Endothelial cell of umbilical vein (primary cell): Measurements from ENCODE around the gene TACC3. TPM values are rescaled to one million over a fixed set of nuclear protein-coding genes. Genes with fewer than 3 reads are reported as not detected.

Experiments
- BruUV-seq: library from RNA; stranded (reverse); fragments of 400-500 nt; replicated peaks from 2 replicates; lab custom pipeline; 2021; lab: Mats Ljungman, UMichigan
- CTCF ChIA-PET: fragments of 300-600, 350-600 bp; sonication (Branson Sonifier 250); formaldehyde crosslinking; loops from one replicate; lab custom pipeline; 2021; ENCODE audit warnings: antibody characterized with exemption, inconsistent platforms; lab: Charles Lee
- POLR2A ChIA-PET: fragments of 300-600, 350-600 bp; sonication (Branson Sonifier 250); formaldehyde crosslinking; loops from one replicate; lab custom pipeline; 2021; ENCODE audit warnings: antibody characterized with exemption, inconsistent platforms; lab: Charles Lee
- DNase-seq: peaks from one replicate; pipeline ENCODE4 v3.0.0-alpha.2; 2011; ENCODE audit warnings: low read depth, low spot score
- FAIRE-seq: peaks from 2 replicates; lab custom pipeline; 2011; peaks lifted over from hg19 to GRCh38; lab: Jason Lieb, UNC
- H2AFZ ChIP-seq: 2 replicates; pipeline ENCODE4 v1.6.0; 2012; ENCODE audit warnings: low read depth, low read length, control low read depth, inconsistent platforms
- H3K27ac ChIP-seq: 2 replicates; pipeline ENCODE4 v1.5.1; 2011; ENCODE audit warnings: low read depth, mild to moderate bottlenecking, control low read depth, low read length, moderate library complexity; ENCODE audit not compliant: insufficient read depth
- H3K27me3 ChIP-seq, 2 experiments: 2 replicates each; pipeline versions ENCODE4 v1.6.0 to v1.6.1; 2011; ENCODE audit warnings: low read length in 2 of 2, mixed read lengths in 1 of 2; ENCODE audit not compliant: control insufficient read depth in 2 of 2, insufficient read depth in 2 of 2
- H3K36me3 ChIP-seq, 2 experiments: 2 replicates in 1 of 2; 3 replicates in 1 of 2; pipeline ENCODE4 v1.5.1; 2011; ENCODE audit warnings: low read length in 2 of 2, mild to moderate bottlenecking in 1 of 2, moderate library complexity in 1 of 2; ENCODE audit not compliant: control insufficient read depth in 2 of 2, insufficient read depth in 2 of 2; ENCODE audit errors: extremely low read depth in 1 of 2
- H3K4me1 ChIP-seq: 3 replicates; pipeline ENCODE4 v1.5.1; 2011; ENCODE audit warnings: mild to moderate bottlenecking, low read length; ENCODE audit not compliant: control insufficient read depth, insufficient read depth; ENCODE audit errors: extremely low read depth
- H3K4me2 ChIP-seq: 2 replicates; pipeline ENCODE4 v1.6.1; 2011; ENCODE audit warnings: low read length, control low read depth, mixed read lengths; ENCODE audit not compliant: insufficient read depth
- H3K4me3 ChIP-seq, 3 experiments: fragments of 200-600 bp in 1 of 3; sonication (generic), shearing (Covaris generic) in 1 of 3; replicated peaks in 1 of 3; 2 replicates each; pipeline ENCODE4 v1.5.1; 2011 to 2016; ENCODE audit warnings: control low read depth in 3 of 3, low read length in 3 of 3, mild to moderate bottlenecking in 2 of 3, inconsistent platforms in 1 of 3, low read depth in 1 of 3, moderate library complexity in 1 of 3; ENCODE audit not compliant: insufficient read depth in 1 of 3
- H3K79me2 ChIP-seq: 2 replicates; pipeline ENCODE4 v1.6.0; 2012; ENCODE audit warnings: low read length, inconsistent platforms; ENCODE audit not compliant: control insufficient read depth, insufficient read depth
- H3K9ac ChIP-seq: replicated peaks from 2 replicates; pipeline ENCODE3; 2011; ENCODE audit warnings: low read length, control low read depth; ENCODE audit not compliant: insufficient read depth; ENCODE audit errors: extremely low read depth
- H3K9me1 ChIP-seq: replicated peaks from 3 replicates; pipeline ENCODE4 v1.6.0; 2011; ENCODE audit warnings: mild to moderate bottlenecking, low read length; ENCODE audit not compliant: control insufficient read depth, insufficient read depth; ENCODE audit errors: extremely low read depth
- H3K9me3 ChIP-seq: replicated peaks from 2 replicates; pipeline ENCODE4 v1.5.1; 2012; ENCODE audit warnings: low read length, inconsistent platforms; ENCODE audit not compliant: control insufficient read depth, insufficient read depth
- H4K20me1 ChIP-seq: replicated peaks from 2 replicates; pipeline ENCODE3; 2011; ENCODE audit warnings: mild to moderate bottlenecking, low read length; ENCODE audit not compliant: control insufficient read depth, insufficient read depth; ENCODE audit errors: extremely low read depth
- EZH2 ChIP-seq: IDR thresholded peaks from 2 replicates; pipeline ENCODE4 v1.6.1; 2012; ENCODE audit warnings: borderline replicate concordance, low read depth, mild to moderate bottlenecking, moderate library complexity, low read length, inconsistent platforms; ENCODE audit not compliant: severe bottlenecking
- FOS ChIP-seq: IDR thresholded peaks from 2 replicates; pipeline ENCODE4 v1.6.1; 2011; ENCODE audit warnings: mild to moderate bottlenecking, low read length, moderate library complexity, borderline replicate concordance; ENCODE audit not compliant: insufficient read depth
- GATA2 ChIP-seq: IDR thresholded peaks from 2 replicates; pipeline ENCODE4 v1.7.0; 2011; ENCODE audit warnings: low read depth, mild to moderate bottlenecking, moderate library complexity, mixed read lengths, low read length; ENCODE audit not compliant: insufficient read length, insufficient read depth
- JUN ChIP-seq: IDR thresholded peaks from 2 replicates; pipeline ENCODE4 v1.6.1; 2011; ENCODE audit warnings: borderline replicate concordance, low read depth; ENCODE audit not compliant: insufficient read length, insufficient read depth
- MYC ChIP-seq: IDR thresholded peaks from one replicate; pipeline ENCODE4 v1.6.1; 2011; ENCODE audit warnings: mild to moderate bottlenecking, low read depth, low read length
- POLR2A ChIP-seq: IDR thresholded peaks from 2 replicates; pipeline ENCODE4 v1.6.1; 2012; ENCODE audit warnings: low read depth, mild to moderate bottlenecking, control low read depth, low read length
- POLR2AphosphoS5 ChIP-seq: IDR thresholded peaks from 2 replicates; pipeline ENCODE4 v1.6.1; 2012; ENCODE audit warnings: low read depth, mild to moderate bottlenecking, control low read depth, low read length, moderate library complexity; ENCODE audit not compliant: insufficient read depth
- dilution Hi-C: fragments of 300-500 bp; cut with MboI; formaldehyde crosslinking; loops from one replicate; pipeline ENCODE4 v1.15.0; 2019; ENCODE audit warnings: low sequenced_read_pairs; ENCODE audit not compliant: extremely low pct_ligation_motif_present
- intact Hi-C: fragments of 100-400 bp; cut with micrococcal nuclease; formaldehyde crosslinking; loops from one replicate; pipeline ENCODE4 v1.10.0; 2022
- polyA plus RNA-seq, 4 experiments: library from polyadenylated mRNA; depleted of rRNA in 3 of 4; stranded (reverse) in 3 of 4; unstranded in 1 of 4; fragments of >200 nt; gene quantifications; 2 replicates each; pipeline versions ENCODE4 v1.2.1 to v1.2.3, GENCODE V29; 2011 to 2012; ENCODE audit warnings: missing spikeins in 1 of 4
- total RNA-seq: library from RNA; stranded (reverse); gene quantifications from 2 replicates; pipeline ENCODE4 v1.2.3, GENCODE V29; 2021
- TF ChIP-seq, protein P1 (sequence below): IDR thresholded peaks from 2 replicates; pipeline ENCODE4 v1.6.1; 2011; ENCODE audit not compliant: insufficient read depth, insufficient read length
- TF ChIP-seq, protein P2 (sequence below), 2 donors: IDR thresholded peaks; 1 replicate in 1 of 2; 2 replicates in 1 of 2; pipeline ENCODE4 v1.5.1; 2011; ENCODE audit warnings: low read length in 2 of 2, mild to moderate bottlenecking in 2 of 2, moderate library complexity in 2 of 2, control low read depth in 1 of 2, inconsistent platforms in 1 of 2, low read depth in 1 of 2; ENCODE audit not compliant: insufficient read depth in 1 of 2; ENCODE audit errors: extremely low read depth in 1 of 2

Gene TACC3
- total and polyA plus RNA-seq, 2 donors (not counting 3 experiments of a cell fraction or from before 2014, with no cell fraction given), result 54.5 to 135 TPM

GRCh38 chr4:1725521-1725920 is 4.2 kb downstream of the TACC3 start:
- Histone ChIP-seq H3K9me3 (no peaks in the 10 kb centered on the region), H3K79me2 (peaks cover 69% of the 10 kb centered on the region), H2AFZ (no peak overlapping the region), H3K36me3 (peaks cover 5 to 6% of the 10 kb centered on the region in 2 experiments), H3K27ac (no peak overlapping the region), H3K4me3 (no peak overlapping the region), H3K9ac (no peak overlapping the region), H3K4me1 (peaks cover 47% of the 10 kb centered on the region), H3K27me3 (no peaks in the 10 kb centered on the region), H3K9me1 (no peaks in the 10 kb centered on the region), H4K20me1 (no peaks in the 10 kb centered on the region), H3K4me2 (no peak overlapping the region)
- ChIA-PET POLR2A (no interaction called here), CTCF (interaction anchor here (1.8 to 12.0 kb wide), 3 partner anchors 12 to 33 kb away, joined by 5 to 347 read pairs (median 9); partner anchors contain the start of gene SLBP)
- intact Hi-C loops, result no loop called here
- dilution Hi-C loops, result no loop called here
- TF ChIP-seq FOS (no peak), GATA2 (no peak), EZH2 (no peak), MYC (no peak), POLR2AphosphoS5 (no peak), JUN (no peak), POLR2A (no peak)
- TF ChIP-seq, protein P1, sequence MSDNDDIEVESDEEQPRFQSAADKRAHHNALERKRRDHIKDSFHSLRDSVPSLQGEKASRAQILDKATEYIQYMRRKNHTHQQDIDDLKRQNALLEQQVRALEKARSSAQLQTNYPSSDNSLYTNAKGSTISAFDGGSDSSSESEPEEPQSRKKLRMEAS, result no peak
- TF ChIP-seq, protein P2, sequence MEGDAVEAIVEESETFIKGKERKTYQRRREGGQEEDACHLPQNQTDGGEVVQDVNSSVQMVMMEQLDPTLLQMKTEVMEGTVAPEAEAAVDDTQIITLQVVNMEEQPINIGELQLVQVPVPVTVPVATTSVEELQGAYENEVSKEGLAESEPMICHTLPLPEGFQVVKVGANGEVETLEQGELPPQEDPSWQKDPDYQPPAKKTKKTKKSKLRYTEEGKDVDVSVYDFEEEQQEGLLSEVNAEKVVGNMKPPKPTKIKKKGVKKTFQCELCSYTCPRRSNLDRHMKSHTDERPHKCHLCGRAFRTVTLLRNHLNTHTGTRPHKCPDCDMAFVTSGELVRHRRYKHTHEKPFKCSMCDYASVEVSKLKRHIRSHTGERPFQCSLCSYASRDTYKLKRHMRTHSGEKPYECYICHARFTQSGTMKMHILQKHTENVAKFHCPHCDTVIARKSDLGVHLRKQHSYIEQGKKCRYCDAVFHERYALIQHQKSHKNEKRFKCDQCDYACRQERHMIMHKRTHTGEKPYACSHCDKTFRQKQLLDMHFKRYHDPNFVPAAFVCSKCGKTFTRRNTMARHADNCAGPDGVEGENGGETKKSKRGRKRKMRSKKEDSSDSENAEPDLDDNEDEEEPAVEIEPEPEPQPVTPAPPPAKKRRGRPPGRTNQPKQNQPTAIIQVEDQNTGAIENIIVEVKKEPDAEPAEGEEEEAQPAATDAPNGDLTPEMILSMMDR (IDR thresholded peaks at IDR 0.05; ENCODE audit: extremely low read depth in 1 of 2, insufficient read depth in 1 of 2, low read depth in 1 of 2, low read length in 2 of 2), result no peak
- DNase-seq, result no peak
- FAIRE-seq, result no peak
- no TSS peak for BruUV-seq
